HG03378 (cell line): ENCODE measurements around the gene XYLT1.

Experiments
- ATAC-seq: cut with Tn5 transposase; IDR thresholded peaks from one replicate; pipeline ENCODE4 v1.9.1; 2021; ENCODE audit warnings: mild to moderate bottlenecking, moderate library complexity; ENCODE audit not compliant: unreplicated experiment

XYLT1 gene

DNA sequence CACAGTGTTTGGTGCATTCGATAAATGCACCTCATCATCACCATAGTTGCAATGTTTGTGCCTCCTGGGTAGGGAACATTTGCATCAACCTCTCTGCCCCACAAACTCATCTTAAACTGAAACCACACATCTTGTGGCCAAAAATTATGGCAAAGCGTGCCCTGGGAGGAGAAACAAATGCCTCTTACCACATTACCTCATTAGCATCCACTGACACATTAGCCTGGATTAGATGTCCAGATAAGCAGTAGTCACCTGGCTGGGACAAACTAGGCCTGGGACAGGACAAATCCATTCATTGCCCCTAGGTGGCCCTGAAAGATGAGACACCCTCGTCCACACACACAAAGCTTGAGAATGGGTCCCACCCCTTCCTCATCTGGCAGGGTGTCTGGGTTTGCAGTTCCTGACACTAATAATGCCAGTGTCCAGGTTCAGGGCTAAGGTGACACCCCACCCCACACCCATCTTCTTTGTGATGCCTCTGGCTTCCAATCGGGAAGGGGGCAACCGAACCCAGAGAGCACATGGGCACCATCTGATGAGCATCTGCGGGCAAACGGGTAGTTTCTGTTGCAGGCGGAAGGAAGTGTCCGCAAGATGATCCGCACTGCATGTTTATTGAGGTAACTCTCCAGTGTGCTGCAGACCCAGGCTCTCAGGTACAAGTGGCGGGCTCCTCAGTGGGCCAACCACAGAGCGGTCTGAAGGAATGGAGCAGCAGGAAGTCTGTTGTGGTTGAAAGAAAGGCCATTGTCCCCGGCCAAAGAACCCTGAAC lies 8.6 kb downstream of the XYLT1 start:
- ATAC-seq, result no peak

GRCh38 chr16:17460890-17461289 lies 9.9 kb downstream of the XYLT1 start:
- ATAC-seq, result no peak

DNA sequence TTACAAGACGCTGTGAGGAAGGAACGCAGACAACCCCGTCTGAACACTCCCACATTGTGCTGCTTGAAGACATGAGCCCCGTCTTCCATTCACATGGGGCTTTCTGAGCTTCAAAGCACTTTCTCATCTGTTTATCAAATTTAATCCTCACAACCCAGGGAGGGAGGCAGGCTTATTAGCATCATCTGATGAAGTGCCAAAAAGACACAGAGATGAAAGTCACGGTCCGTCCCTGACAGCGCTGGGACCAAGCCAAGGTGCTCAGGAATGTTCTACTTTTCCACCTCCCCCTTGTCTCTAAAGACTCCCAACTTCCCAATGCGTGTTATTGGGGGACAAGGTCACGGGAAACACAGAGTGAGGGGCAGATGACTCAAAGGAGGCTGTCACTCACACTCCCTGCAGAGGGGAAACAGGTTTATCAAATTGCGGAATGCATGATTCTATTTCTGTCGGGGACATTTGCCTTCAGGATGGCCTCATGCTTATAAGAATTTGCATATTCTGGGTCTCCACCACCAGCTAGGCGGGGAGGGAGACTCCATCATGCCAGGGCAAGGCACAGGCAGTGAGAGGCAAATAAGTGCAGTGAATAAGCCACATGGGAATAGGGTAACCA lies 10.7 kb downstream of the XYLT1 start:
- no peak for ATAC-seq

GRCh38 chr16:17457997-17458396 lies 12.8 kb downstream of the XYLT1 start:
- no peak for ATAC-seq

DNA sequence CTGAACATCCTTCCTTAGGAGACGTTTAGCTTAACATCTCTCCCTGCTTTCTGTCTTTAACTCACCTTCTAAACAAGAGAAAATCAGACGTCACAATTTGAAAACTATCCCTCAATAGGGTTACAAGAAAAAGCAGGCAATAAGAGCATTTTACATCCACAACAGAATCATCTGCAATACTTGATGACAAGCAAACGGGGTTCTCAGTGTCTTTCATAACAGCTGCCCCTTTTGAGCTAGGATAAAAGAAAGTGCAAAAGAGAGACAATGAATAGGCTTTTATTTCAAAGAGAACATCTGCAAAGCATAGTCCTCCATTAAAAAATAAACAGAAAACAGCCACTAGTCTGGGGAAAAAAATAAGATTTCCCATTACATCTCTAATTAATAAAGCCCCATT lies 13.2 kb downstream of the XYLT1 start:
- no peak for ATAC-seq

GRCh38 chr16:17454162-17454730 lies 16.5 kb downstream of the XYLT1 start:
- ATAC-seq, result no peak

DNA sequence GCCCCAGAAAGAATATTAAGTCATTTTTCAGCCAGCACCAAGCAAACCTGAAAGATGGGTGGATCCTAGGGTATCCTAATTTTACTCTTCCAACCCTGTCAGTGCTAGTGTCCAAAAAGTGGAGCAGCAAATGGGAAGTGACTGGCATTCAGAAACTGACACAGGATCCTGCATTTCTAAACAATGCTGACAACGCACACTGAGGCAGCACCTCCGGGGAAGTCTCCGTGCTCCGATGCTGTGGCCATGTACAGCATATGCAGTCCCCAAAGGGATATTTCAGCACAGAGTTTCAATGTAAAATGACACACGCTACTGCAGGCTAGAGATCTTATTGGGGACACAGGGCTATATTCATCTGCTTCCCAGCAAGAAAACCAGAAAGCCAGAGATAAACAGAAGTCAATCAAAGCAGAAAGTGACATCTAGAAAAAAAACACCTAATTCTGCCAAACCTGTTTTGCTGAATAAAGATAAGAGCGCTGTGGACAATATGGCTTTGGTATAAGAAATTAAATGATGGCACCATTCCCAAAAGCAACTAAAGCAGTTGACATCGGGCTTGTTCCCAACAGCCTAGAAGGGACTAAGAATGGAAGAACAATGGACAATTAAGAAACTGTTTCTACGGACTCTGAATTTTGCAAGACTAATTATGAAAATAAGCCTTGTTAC lies 17.3 kb downstream of the XYLT1 start:
- no peak for ATAC-seq

GRCh38 chr16:17452922-17453321 lies 17.8 kb downstream of the XYLT1 start:
- no peak for ATAC-seq

DNA sequence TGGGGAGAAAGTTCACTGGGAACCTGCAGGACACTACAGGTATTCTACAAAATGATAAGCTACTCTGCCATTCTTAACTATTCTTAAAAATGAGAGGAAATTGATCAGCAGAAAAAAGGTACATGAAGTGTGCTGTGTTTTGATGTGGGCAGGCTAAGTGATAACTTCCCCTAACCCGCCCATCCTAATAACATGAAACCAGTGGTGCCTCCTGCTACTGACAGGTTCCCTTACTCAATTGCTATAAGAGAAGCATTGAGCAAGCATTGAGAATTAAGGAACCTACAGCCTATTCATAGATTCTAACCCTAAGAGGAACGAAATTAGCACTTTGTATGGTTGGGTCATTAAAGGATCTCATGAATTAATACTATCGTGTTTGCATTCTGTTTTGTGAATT lies 18.9 kb downstream of the XYLT1 start:
- no peak for ATAC-seq

DNA sequence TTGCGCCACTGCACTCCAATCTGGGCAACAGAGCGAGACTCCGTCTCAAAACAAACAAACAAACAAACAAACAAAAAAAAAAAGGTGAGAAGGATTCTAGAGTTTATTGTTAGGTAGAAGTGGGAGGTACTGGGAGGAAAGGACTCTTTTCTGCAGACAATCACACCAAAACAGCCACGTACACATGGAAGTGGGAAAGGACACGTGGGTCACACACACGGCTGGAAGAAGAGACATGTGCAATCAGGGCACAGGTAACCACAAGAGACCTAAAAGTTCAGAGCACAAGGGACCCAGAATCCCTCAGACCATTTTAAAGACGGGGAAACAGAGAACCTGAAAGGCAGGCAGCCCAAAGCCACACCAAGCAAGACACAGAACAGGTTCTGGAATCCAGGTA lies 20.5 kb downstream of the XYLT1 start:
- ATAC-seq, result no peak

DNA sequence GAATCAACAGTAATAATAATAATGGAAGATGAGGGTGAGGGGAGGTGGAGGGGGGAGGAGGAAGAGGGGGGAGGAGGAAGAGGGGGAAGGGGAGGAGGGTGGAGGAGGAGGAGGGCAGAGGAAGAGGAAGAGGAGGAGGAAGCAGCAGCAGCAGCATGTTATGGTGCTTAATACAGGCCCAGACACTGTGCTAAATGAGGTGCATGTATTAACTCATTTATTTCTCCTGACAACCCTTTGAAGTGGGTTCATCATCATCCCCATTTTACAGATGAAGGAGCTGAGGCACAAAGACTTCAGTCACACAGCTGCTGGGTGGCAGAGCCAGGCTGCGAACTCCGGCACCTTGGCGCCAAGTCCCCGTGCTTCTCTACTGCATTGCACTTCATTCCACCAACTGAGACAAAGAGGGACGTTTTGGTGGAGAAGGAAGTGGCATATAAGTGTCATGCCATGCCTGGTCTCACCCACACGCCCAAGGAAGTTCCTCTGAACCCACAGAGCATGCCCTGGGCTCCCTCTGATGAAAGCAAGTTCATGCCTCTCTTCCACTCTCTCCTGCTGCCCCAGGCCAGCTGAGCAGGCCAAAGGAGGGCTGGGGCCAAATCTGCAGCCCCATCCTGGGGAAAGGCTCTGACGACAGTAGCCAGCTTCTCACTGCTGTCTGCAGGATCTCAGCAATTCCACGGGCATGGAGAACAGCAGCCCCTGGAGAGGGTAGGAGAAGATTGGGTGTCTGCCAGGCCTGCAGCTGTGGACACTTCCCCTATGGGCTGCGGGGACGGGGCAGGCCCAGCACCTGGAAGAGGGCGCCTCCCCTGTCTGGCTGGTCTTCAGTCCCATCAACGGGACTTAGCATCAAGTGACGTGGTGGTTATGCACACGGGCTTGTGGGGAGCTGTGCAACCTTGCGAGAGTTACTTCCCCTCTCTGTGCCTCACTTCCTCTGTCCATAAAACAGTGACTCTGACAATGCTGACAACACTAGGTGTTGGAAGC lies 21.8 kb downstream of the XYLT1 start:
- no peak for ATAC-seq

DNA sequence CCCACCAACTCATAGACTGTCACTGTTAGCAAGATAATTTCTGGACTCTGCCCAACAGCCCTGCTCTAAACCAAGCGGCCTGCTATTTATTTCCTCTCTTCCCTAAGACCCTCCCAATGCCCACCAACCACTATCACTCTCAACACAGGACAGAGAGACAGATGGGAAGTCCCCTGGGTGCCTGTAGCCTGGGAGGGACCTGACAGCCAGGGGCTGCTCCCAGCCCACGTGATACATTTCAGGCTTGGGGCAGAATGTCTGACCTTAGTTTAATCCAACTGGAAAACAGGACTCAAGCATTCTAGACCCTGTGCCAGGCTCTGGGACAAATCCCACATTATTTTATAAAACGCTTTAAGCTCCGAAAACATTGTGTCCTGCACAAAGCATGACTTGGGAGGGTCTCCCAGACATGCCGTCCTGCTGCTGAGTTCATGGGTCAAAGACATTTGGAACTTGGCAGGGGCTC lies 23.6 kb downstream of the XYLT1 start:
- no peak for ATAC-seq

GRCh38 chr16:17446661-17447060 lies 24.1 kb downstream of the XYLT1 start:
- ATAC-seq, result no peak

DNA sequence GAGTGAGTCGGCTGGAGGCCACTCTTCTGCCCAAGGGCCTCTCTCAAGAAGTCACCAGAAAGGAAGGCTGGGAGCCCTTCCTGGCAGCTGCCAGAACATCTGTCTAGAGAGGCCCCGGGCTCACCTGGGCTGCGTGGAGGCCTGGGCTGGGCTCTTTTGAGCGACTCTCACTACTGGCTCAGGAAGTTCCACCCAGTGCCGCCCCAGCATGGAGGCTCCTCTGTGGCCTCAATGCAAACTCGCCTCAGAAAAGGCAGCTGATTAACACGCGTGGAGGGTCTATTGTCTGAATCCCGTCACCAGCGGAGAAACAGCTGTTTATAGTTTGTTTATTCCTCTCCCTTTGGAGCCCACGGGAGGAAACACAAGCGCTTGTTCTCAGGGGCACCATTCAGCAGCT lies 25.3 kb downstream of the XYLT1 start:
- no peak for ATAC-seq

DNA sequence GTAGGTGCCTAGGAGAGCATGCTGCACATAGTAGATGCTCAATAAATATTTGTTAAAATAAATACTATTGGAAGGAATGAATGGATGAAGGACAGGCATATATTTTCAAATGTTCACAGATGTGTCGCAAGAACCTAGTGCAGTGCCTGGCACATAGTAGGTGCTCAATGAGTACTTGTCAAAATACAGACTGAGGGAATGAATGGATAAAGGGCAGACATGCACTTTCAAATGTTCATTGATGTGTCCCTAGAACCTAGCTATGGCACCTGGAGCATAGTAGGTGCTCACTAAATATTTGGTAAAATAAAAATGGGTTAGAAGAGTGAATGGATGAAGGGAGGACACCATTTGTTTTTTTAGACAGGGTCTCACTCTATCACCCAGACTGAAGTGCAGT lies 26.1 kb downstream of the XYLT1 start:
- no peak for ATAC-seq

- ATAC-seq, result no peak
Measured at GRCh38 chr16:17440131-17440530, 30.6 kb downstream of the XYLT1 start.

DNA sequence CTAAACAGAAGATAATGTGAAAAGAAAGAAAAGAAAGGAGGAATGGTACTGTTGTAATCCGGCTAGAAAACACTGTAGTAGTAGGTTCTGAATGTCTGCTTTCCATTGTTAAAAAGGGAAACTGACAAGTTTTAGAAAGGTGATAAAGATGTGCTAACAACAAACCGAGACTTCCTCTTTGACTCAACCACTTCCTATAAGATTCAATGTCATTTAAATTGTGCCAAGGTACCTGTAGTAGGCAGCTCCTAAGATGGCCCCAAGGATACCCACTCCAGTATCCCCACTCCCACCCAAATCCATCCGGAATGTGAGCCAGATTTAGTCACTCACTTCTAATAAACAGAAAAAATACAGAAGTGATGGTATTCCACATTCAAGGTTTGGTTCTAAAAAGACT lies 31.2 kb downstream of the XYLT1 start:
- ATAC-seq, result no peak

DNA sequence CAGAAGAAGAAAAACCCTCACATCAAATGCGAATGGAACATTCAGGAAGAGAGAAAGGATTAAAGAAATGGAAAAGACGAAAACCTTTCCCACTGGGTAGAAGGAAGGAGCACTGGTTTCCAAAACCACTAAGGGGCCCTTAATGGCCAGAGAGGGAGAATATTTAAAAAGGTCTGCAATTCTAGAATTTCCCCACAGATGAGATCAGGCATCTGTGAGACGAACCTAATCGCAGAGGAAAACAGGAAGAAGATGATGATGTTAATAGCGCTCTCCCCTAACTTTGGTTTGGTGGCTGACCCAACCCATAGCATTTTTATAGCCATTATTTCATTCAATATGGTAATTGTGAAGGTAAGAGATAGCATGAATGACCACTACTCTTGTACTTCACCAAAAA lies 32.8 kb downstream of the XYLT1 start:
- no peak for ATAC-seq

DNA sequence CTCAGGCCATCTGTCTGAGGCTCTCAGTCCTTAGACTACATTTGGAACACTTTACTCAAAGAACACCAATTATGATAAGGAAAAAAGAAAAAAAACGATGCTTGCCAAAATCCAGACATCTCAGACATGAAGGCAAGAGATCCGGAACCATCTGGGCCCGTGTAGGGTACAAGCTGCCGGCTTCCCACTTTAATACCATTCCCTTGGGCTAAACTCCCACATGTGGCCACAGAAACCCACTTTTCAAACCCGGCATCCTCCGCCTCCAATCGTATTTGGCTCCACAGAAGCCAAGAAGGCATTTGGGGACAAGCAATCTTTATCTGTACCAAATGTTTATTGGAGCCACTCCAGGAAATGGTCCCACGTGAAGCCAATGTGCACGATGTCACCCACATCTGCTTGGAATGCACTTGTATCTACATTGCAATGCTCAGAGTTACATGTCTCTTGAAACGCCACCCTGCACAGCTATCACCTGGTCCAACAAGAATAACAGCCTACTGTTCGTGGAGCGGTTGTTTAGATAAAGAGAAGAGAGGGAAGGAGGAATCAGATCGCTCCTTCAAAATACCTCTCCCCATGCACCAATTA lies 33.5 kb downstream of the XYLT1 start:
- no peak for ATAC-seq

DNA sequence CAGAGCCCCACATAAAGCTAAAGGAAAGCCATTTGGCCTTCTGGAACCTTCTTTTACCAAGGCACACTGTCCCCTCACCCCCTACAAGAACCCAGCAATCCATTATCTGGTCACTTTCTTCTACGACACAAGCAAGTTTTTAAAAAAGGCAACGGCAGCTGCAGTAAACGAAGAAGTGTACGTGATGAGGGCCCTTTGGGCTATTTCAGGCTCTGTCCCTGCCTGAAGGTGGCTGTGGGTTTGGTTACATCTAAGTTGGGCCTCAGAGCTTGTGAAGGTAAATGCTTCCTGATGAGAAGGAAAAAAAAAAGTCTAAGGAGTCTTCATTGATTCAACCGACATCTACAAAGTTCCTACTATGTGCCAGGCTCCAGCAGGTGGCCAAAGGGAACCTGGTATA lies 35.4 kb downstream of the XYLT1 start:
- no peak for ATAC-seq
